ENCODE data around the gene TMC7. TPM values are rescaled to one million over a fixed set of nuclear protein-coding genes. Genes with fewer than 3 reads are reported as not detected.
A peak's percentile ranks its signal among the peaks of the same experiment; 100 is the strongest.

Gene TMC7
- total RNA-seq, 1 experiment from 2014 or later, result 0.82 TPM

GRCh38 chr16:19066988-19067348 is 83.2 kb downstream of the TMC7 start:
- ChIA-PET POLR2A (ENCODE audit: low non-redundant PET) (no interaction called here), CTCF (interaction anchor here (0.7 to 1.0 kb wide), 2 partner anchors 9 to 517 kb away, joined by 3 to 4 read pairs; no protein-coding TSS in a partner anchor)
- Histone ChIP-seq H3K27ac (ENCODE audit: low read depth, low read length, poor library complexity, severe bottlenecking) (peak overlapping the region; percentile 98), H3K27me3 (replicated peaks; ENCODE audit: insufficient read depth, low read depth, low read length, poor library complexity) (no peaks in the 10 kb centered on the region), H3K9me3 (ENCODE audit: low read depth, low read length, poor library complexity, severe bottlenecking) (no peaks in the 10 kb centered on the region), H3K4me1 (ENCODE audit: insufficient read depth, low read length, poor library complexity, severe bottlenecking) (peaks cover 9% of the 10 kb centered on the region), H3K4me3 (ENCODE audit: low read depth, low read length, poor library complexity, severe bottlenecking) (peak overlapping the region; percentile 87), H3K36me3 (ENCODE audit: insufficient read depth, low read length, poor library complexity, severe bottlenecking) (no peaks in the 10 kb centered on the region)
- TSS peak; percentile 44 for BruUV-seq (replicated peaks)
- intact Hi-C loops (cut with micrococcal nuclease; ENCODE audit: unreplicated experiment), result no loop called here
- TF ChIP-seq CTCF (conservative IDR thresholded peaks at IDR 0.05; ENCODE audit: low read depth, low read length), result no peak
- DNase-seq (ENCODE audit: low spot score), result no peak

GRCh38 chr16:19067349-19068236 is 83.9 kb downstream of the TMC7 start, which contains the start of gene COQ7:
Gene COQ7, plus strand, starts transcription at chr16:19067614. Its CDS starts 51 bp downstream, at chr16:19067665.
- H3K4me1 ChIP-seq (ENCODE audit: insufficient read depth, low read length, poor library complexity, severe bottlenecking), result peaks cover 9% of the 10 kb centered on the region
- H3K4me3 ChIP-seq (ENCODE audit: low read depth, low read length, poor library complexity, severe bottlenecking), result peak within 1 kb of the TSS; percentile 87
- intact Hi-C loops (cut with micrococcal nuclease; ENCODE audit: unreplicated experiment), result no loop called here
- CTCF ChIA-PET, result interaction anchor here (0.5 to 1.0 kb wide), 3 partner anchors 9 to 516 kb away, joined by 3 to 5 read pairs (median 4); no protein-coding TSS in a partner anchor
- DNase-seq (ENCODE audit: low spot score), result peak; percentile 100
- no peaks in the 10 kb centered on the region for H3K36me3 ChIP-seq (ENCODE audit: insufficient read depth, low read length, poor library complexity, severe bottlenecking)
- BruUV-seq (replicated peaks), result TSS peak; percentile 80
- POLR2A ChIA-PET (ENCODE audit: low non-redundant PET), result no interaction called here
- TF ChIP-seq CTCF (conservative IDR thresholded peaks at IDR 0.05; ENCODE audit: low read depth, low read length) (no peak), EZH2 (IDR thresholded peaks at IDR 0.05; ENCODE audit: borderline replicate concordance, low read depth, low read length, poor library complexity, severe bottlenecking) (no peak)
- peak within 1 kb of the TSS; percentile 98 for H3K27ac ChIP-seq (ENCODE audit: low read depth, low read length, poor library complexity, severe bottlenecking)
- no peaks in the 10 kb centered on the region for H3K9me3 ChIP-seq (ENCODE audit: low read depth, low read length, poor library complexity, severe bottlenecking)
- no peaks in the 10 kb centered on the region for H3K27me3 ChIP-seq (replicated peaks; ENCODE audit: insufficient read depth, low read depth, low read length, poor library complexity)

GRCh38 chr16:19068237-19068815 is 84.6 kb downstream of the TMC7 start:
- ChIA-PET POLR2A (ENCODE audit: low non-redundant PET) (no interaction called here), CTCF (interaction anchor here (0.7 kb wide), 2 partner anchors 17 to 321 kb away, joined by 3 to 6 read pairs; no protein-coding TSS in a partner anchor)
- Histone ChIP-seq H3K9me3 (ENCODE audit: low read depth, low read length, poor library complexity, severe bottlenecking) (no peaks in the 10 kb centered on the region), H3K27ac (ENCODE audit: low read depth, low read length, poor library complexity, severe bottlenecking) (peak overlapping the region; percentile 98), H3K4me1 (ENCODE audit: insufficient read depth, low read length, poor library complexity, severe bottlenecking) (peaks cover 9% of the 10 kb centered on the region), H3K27me3 (replicated peaks; ENCODE audit: insufficient read depth, low read depth, low read length, poor library complexity) (no peaks in the 10 kb centered on the region), H3K4me3 (ENCODE audit: low read depth, low read length, poor library complexity, severe bottlenecking) (peak overlapping the region; percentile 87), H3K36me3 (ENCODE audit: insufficient read depth, low read length, poor library complexity, severe bottlenecking) (no peaks in the 10 kb centered on the region)
- DNase-seq (ENCODE audit: low spot score), result no peak
- TF ChIP-seq CTCF (conservative IDR thresholded peaks at IDR 0.05; ENCODE audit: low read depth, low read length), result no peak
- TF ChIP-seq EZH2 (IDR thresholded peaks at IDR 0.05; ENCODE audit: borderline replicate concordance, low read depth, low read length, poor library complexity, severe bottlenecking), result no peak
- intact Hi-C loops (cut with micrococcal nuclease; ENCODE audit: unreplicated experiment), result no loop called here
- BruUV-seq (replicated peaks), result no TSS peak

Measured in A673 (cell line).